Bronchial epithelial cell (primary cell): ENCODE measurements around the gene ZNF134. TPM values are rescaled to one million over a fixed set of nuclear protein-coding genes. Genes with fewer than 3 reads are reported as not detected.

Experiments
- DNase-seq: peaks from one replicate; pipeline ENCODE4 v3.0.0-alpha.2; 2010; ENCODE audit warnings: low read depth
- FAIRE-seq: peaks from 2 replicates; lab custom pipeline; 2011; peaks lifted over from hg19 to GRCh38; lab: Jason Lieb, UNC
- H3K27me3 ChIP-seq: 2 replicates; pipeline ENCODE4 v1.5.1; 2011; ENCODE audit warnings: low read length; ENCODE audit not compliant: control insufficient read depth, insufficient read depth
- H3K36me3 ChIP-seq: 2 replicates; pipeline ENCODE4 v1.5.1; 2011; ENCODE audit warnings: low read length; ENCODE audit not compliant: control insufficient read depth, insufficient read depth
- H3K4me3 ChIP-seq: 2 replicates; pipeline ENCODE4 v1.5.1; 2011; ENCODE audit warnings: mild to moderate bottlenecking, low read depth, low read length, control low read depth
- total RNA-seq: library from RNA; depleted of rRNA; stranded (reverse); fragments of >200 nt; gene quantifications from 2 replicates; pipeline ENCODE4 v1.2.1, GENCODE V29; 2014
- TF ChIP-seq, protein P1 (sequence below): IDR thresholded peaks from 2 replicates; pipeline ENCODE4 v1.5.1; 2011; ENCODE audit warnings: mild to moderate bottlenecking, moderate library complexity, low read length, control low read depth, inconsistent platforms; ENCODE audit not compliant: insufficient read depth, severe bottlenecking

Gene ZNF134
- total RNA-seq, 1 donor from 2014 or later = 17.1 TPM

GRCh38 chr19:57642396-57643046, 28.5 kb downstream of the ZNF134 start:
- TF ChIP-seq, protein P1, sequence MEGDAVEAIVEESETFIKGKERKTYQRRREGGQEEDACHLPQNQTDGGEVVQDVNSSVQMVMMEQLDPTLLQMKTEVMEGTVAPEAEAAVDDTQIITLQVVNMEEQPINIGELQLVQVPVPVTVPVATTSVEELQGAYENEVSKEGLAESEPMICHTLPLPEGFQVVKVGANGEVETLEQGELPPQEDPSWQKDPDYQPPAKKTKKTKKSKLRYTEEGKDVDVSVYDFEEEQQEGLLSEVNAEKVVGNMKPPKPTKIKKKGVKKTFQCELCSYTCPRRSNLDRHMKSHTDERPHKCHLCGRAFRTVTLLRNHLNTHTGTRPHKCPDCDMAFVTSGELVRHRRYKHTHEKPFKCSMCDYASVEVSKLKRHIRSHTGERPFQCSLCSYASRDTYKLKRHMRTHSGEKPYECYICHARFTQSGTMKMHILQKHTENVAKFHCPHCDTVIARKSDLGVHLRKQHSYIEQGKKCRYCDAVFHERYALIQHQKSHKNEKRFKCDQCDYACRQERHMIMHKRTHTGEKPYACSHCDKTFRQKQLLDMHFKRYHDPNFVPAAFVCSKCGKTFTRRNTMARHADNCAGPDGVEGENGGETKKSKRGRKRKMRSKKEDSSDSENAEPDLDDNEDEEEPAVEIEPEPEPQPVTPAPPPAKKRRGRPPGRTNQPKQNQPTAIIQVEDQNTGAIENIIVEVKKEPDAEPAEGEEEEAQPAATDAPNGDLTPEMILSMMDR = no peak
- DNase-seq (peak; percentile 93), FAIRE-seq (peak; percentile 64)
- Histone ChIP-seq H3K27me3 (no peaks in the 10 kb centered on the region), H3K4me3 (no peak overlapping the region), H3K36me3 (peaks cover 11% of the 10 kb centered on the region)

GRCh38 chr19:57643734-57644133, 29.7 kb downstream of the ZNF134 start:
- DNase-seq (no peak), FAIRE-seq (no peak)
- H3K4me3 ChIP-seq = no peak overlapping the region

GRCh38 chr19:57648331-57649003, 34.4 kb downstream of the ZNF134 start:
- peak; percentile 66 for FAIRE-seq
- no peak for DNase-seq
- TF ChIP-seq, protein P1 = no peak

More at GRCh38 chr19:57643734-57644133, 29.7 kb downstream of the ZNF134 start:
- TF ChIP-seq, protein P1 = no peak
- H3K36me3 ChIP-seq = peaks cover 11% of the 10 kb centered on the region
- H3K27me3 ChIP-seq = no peaks in the 10 kb centered on the region

GRCh38 chr19:57651654-57651996, 37.6 kb downstream of the ZNF134 start:
- no peak overlapping the region for H3K4me3 ChIP-seq
- FAIRE-seq (no peak), DNase-seq (no peak)
- H3K36me3 ChIP-seq = no peaks in the 10 kb centered on the region
- TF ChIP-seq, protein P1 = peak; percentile 23
- H3K27me3 ChIP-seq = no peaks in the 10 kb centered on the region

More at GRCh38 chr19:57648331-57649003, 34.4 kb downstream of the ZNF134 start:
- Histone ChIP-seq H3K4me3 (no peak overlapping the region), H3K27me3 (no peaks in the 10 kb centered on the region), H3K36me3 (no peaks in the 10 kb centered on the region)

DNA sequence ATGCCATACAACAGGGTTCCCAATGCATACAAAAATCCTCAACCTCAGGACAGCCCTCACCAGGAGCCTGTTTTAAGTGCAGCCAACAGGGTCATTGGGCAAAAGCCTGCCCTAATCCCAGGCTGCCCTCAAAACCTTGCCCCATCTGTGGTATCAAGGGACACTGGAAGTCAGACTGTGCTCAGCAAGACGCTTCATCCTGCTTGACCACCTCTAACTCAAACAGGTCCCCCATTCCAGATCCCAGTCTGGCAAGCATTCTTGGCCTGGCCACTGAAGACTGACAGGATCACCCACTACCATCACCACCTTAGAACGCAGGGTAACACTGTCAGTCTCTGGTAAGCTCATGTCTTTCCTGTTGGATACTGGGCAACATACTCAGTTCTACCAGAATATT, 39.6 kb downstream of the ZNF134 start:
- Histone ChIP-seq H3K4me3 (no peak overlapping the region), H3K27me3 (no peaks in the 10 kb centered on the region), H3K36me3 (no peaks in the 10 kb centered on the region)
- DNase-seq = no peak
- TF ChIP-seq, protein P1 = no peak
- no peak for FAIRE-seq
